Peyer's patch (tissue), 4 donors: ENCODE results near the gene LIF. TPM values are rescaled to one million over a fixed set of nuclear protein-coding genes. Genes with fewer than 3 reads are reported as not detected.
A peak's percentile ranks its signal among the peaks of the same experiment; 100 is the strongest.
"Not testable (repeated sequence)": the region's sequence is repeated elsewhere in the genome, so short reads cannot be mapped to it uniquely, and the experiment has no call there.

Experiments used
- DNase-seq, 3 donors: peaks; one replicate each; pipeline ENCODE4 v3.0.0-alpha.2; 2017 to 2019
- H3K27ac ChIP-seq, 4 donors: fragments of 200-600 bp; sonication (generic); one replicate each; pipeline ENCODE4 v1.5.1; 2016 to 2019
- H3K27me3 ChIP-seq, 2 donors: fragments of 200-600 bp; sonication (generic); one replicate each; pipeline ENCODE4 v1.5.1; 2019
- H3K36me3 ChIP-seq, 3 donors: fragments of 200-600 bp; sonication (generic); one replicate each; pipeline ENCODE4 v1.5.1; 2016 to 2019
- H3K4me1 ChIP-seq, 4 donors: fragments of 200-600 bp; sonication (generic); one replicate each; pipeline ENCODE4 v1.5.1; 2016 to 2019
- H3K4me3 ChIP-seq, 4 donors: fragments of 200-600 bp; sonication (generic); 1 replicate in 3 of 4; 2 replicates in 1 of 4; pipeline ENCODE4 v1.5.1; 2016 to 2019; ENCODE audit warnings: mild to moderate bottlenecking in 1 of 4
- H3K9me3 ChIP-seq, 4 donors: fragments of 200-600 bp; sonication (generic); one replicate each; pipeline ENCODE4 v1.5.1; 2016 to 2019; ENCODE audit warnings: mild to moderate bottlenecking in 1 of 4
- POLR2A ChIP-seq, 2 donors: fragments of 450-650 bp; IDR thresholded peaks; one replicate each; pipeline ENCODE4 v1.5.1; 2017; ENCODE audit warnings: antibody characterized with exemption in 2 of 2, mild to moderate bottlenecking in 2 of 2, moderate library complexity in 2 of 2
- total RNA-seq, 4 donors: library from RNA; depleted of rRNA; stranded (reverse); fragments of >200 nt; gene quantifications; one replicate each; pipeline ENCODE4 v1.1.0, GENCODE V29; 2016
- TF ChIP-seq, protein P1 (sequence below), 6 experiments: fragments of 450-650 bp in 4 of 6; fragments of 200-600 bp in 2 of 6; sonication (generic) in 1 of 6; IDR thresholded peaks; one replicate each; pipeline ENCODE4 v1.5.1; 2017 to 2019; ENCODE audit warnings: antibody characterized with exemption in 6 of 6, mild to moderate bottlenecking in 3 of 6, moderate library complexity in 1 of 6

LIF gene
- total RNA-seq, 4 donors from 2014 or later: 7.4 to 19.3 (median 10.6) TPM

DNA sequence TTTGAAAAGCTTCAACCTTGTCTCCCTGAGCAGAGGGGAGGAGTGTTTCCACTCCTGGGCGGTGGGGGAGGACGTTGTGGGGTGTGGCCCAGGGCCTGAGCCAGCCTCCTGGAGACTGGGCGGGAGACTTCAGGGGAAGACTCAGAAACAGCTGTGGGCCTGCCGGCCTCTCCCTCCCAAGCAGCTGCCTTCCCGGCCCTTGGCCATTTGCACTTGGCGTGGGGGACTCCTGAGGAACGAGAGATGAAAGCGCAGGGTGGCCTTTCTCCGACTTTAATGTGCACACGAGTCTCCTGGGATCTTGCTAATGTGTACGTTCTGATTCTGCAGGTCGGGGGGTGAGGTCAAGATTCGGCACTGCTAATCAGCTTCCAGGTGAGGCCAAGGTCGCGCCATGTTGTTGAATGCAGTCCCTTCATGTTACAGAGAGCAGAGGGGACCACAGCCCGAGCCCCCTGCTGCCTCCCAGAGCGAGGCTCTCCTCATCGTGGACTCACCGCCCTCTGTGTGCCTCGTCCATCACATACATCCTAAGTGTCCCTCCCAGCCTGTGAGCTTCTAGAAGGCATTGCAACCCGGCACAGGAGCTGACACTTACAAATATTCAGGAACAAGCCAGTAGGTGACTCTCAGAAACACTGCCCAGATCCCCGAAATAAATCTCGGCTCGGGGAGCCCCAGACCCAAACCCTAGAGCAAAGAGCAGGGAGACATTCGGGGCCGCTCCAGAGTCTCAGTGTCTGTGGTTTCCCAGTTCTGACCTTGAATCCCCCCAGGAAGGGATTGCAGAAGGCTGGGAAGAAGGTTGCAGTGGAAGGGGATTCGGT is 7.7 kb downstream of the LIF start:
- DNase-seq: peak in 1 of 3 donors; percentile 67
- H3K27me3 ChIP-seq: no peaks in the 10 kb centered on the region
- H3K27ac ChIP-seq: no peak overlapping the region
- H3K4me3 ChIP-seq: no peak overlapping the region
- TF ChIP-seq, protein P1, sequence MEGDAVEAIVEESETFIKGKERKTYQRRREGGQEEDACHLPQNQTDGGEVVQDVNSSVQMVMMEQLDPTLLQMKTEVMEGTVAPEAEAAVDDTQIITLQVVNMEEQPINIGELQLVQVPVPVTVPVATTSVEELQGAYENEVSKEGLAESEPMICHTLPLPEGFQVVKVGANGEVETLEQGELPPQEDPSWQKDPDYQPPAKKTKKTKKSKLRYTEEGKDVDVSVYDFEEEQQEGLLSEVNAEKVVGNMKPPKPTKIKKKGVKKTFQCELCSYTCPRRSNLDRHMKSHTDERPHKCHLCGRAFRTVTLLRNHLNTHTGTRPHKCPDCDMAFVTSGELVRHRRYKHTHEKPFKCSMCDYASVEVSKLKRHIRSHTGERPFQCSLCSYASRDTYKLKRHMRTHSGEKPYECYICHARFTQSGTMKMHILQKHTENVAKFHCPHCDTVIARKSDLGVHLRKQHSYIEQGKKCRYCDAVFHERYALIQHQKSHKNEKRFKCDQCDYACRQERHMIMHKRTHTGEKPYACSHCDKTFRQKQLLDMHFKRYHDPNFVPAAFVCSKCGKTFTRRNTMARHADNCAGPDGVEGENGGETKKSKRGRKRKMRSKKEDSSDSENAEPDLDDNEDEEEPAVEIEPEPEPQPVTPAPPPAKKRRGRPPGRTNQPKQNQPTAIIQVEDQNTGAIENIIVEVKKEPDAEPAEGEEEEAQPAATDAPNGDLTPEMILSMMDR (IDR thresholded peaks at IDR 0.05): no peak
- TF ChIP-seq POLR2A (IDR thresholded peaks at IDR 0.05): no peak
- peaks cover 0 to 7% (median 0%) of the 10 kb centered on the region in 3 donors for H3K36me3 ChIP-seq
- H3K4me1 ChIP-seq: peaks cover 0 to 8% (median 0%) of the 10 kb centered on the region in 4 donors
- no peaks in the 10 kb centered on the region for H3K9me3 ChIP-seq

DNA sequence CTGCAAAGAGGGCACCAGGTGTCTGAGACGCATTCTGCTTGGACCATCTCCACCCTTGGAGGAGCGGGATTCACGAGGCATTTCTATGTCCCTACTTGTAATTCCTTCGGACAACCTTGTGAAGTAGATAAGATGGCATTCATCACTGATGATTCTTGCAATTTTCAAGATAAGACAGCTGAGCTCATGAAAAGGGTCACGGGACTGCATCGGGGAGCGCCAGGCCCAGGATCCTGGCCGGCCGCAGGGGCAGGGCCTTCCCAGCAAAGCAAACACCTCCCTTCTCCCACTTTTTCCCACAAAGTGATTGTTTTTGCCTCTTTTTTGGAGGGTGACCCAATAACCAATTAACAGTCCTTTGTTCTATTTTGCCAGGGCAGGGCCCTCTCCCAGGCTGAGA is 8.4 kb downstream of the LIF start:
- H3K27me3 ChIP-seq: no peaks in the 10 kb centered on the region
- TF ChIP-seq POLR2A (IDR thresholded peaks at IDR 0.05): no peak
- TF ChIP-seq, protein P1 (IDR thresholded peaks at IDR 0.05): no peak
- H3K36me3 ChIP-seq: peaks cover 0 to 7% (median 0%) of the 10 kb centered on the region in 3 donors
- peaks cover 0 to 8% (median 0%) of the 10 kb centered on the region in 4 donors for H3K4me1 ChIP-seq
- no peak for DNase-seq
- no peaks in the 10 kb centered on the region for H3K9me3 ChIP-seq
- H3K27ac ChIP-seq: no peak overlapping the region
- H3K4me3 ChIP-seq: no peak overlapping the region

DNA sequence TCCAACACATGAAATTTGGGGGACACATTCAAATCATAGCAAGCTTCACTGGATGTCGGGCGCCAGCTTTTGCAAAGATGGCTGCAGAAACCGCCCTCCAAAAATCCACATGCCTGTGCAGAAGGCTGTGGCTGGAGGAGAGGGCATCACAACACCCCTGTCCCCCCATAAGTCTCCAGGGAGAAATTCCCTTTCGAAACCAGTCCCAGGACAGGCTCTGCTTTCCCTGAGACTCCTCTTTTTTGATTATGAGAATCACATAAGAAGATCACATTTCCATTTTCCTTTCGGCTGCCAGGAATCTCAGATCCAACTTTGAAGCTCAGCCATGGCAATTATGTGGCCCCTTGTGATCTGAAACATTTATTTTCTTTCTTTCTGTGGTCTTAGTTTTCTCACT is 9.7 kb downstream of the LIF start:
- Histone ChIP-seq H3K27ac (no peak overlapping the region), H3K36me3 (peaks cover 0 to 2% (median 0%) of the 10 kb centered on the region in 3 donors), H3K4me3 (no peak overlapping the region), H3K9me3 (no peaks in the 10 kb centered on the region), H3K4me1 (peaks cover 0 to 8% (median 0%) of the 10 kb centered on the region in 4 donors), H3K27me3 (no peaks in the 10 kb centered on the region)
- DNase-seq: no peak
- no peak for TF ChIP-seq POLR2A (IDR thresholded peaks at IDR 0.05)
- TF ChIP-seq, protein P1 (IDR thresholded peaks at IDR 0.05): no peak

DNA sequence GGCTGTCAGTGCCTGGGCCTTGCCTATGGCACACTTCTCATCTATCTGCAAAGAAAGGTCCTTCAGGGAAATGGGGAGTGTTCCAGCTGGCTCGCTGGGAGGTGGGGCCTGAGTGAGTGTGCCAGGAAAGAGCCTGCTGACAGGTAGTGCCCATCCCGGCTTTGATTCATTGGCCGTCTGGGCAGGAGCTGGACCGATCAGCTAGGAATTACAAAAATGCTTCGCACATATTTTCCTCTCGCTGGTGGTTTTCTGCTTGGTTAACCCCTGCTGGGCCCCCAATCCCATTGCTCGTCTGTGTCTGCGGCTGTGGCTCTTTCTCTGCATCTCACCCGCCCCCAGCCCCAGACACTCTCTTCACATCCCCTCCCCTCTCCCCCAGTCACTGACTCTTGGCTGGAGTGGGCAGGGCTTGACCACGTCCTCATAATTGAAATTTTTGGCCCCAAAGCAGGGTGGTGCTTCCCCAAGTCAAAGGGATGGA is 10.8 kb downstream of the LIF start:
- no peak for DNase-seq
- H3K27me3 ChIP-seq: no peaks in the 10 kb centered on the region
- TF ChIP-seq POLR2A (IDR thresholded peaks at IDR 0.05): no peak
- TF ChIP-seq, protein P1 (IDR thresholded peaks at IDR 0.05): no peak
- no peak overlapping the region for H3K4me3 ChIP-seq
- no peaks in the 10 kb centered on the region for H3K9me3 ChIP-seq
- no peaks in the 10 kb centered on the region for H3K36me3 ChIP-seq
- no peak overlapping the region for H3K27ac ChIP-seq
- peaks cover 0 to 8% (median 0%) of the 10 kb centered on the region in 4 donors for H3K4me1 ChIP-seq

DNA sequence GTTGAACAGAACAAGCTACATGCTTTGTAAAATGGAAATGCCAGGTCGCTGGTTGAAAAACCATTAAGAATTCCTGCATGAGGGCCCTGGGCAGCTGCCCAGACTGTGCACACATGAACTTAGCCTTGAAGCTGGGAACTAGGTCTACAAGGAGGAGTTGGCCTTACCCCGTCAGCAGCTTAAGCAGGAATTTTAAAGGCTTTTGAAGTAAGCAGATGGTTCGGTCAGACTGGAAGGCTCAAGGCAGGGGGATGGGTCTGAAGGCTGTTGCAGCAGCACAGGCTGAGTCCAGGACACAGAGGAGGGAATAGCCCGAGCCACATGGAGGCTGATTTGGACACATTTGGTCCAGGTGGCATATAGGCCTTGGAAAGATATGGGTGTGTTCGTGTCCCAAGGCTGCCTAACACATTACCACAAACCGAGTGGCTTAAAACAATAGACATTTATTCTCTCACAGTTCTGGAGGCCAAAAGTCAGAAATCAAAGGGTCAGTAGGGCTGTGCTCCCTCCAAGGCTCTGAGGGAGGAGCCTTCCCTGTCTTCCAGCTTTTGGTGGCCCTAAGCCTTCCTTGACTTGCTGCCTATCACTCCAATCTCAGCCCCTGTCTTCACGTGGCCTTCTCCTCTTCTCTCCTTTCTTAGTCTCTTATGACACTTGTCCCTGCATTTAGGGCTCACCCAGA is 11.6 kb downstream of the LIF start:
- Histone ChIP-seq H3K4me3 (no peak overlapping the region), H3K27ac (no peak overlapping the region), H3K9me3 (no peaks in the 10 kb centered on the region), H3K4me1 (peaks cover 0 to 8% (median 0%) of the 10 kb centered on the region in 4 donors), H3K36me3 (no peaks in the 10 kb centered on the region), H3K27me3 (no peaks in the 10 kb centered on the region)
- DNase-seq: no peak
- TF ChIP-seq POLR2A (IDR thresholded peaks at IDR 0.05): no peak
- TF ChIP-seq, protein P1 (IDR thresholded peaks at IDR 0.05): no peak

DNA sequence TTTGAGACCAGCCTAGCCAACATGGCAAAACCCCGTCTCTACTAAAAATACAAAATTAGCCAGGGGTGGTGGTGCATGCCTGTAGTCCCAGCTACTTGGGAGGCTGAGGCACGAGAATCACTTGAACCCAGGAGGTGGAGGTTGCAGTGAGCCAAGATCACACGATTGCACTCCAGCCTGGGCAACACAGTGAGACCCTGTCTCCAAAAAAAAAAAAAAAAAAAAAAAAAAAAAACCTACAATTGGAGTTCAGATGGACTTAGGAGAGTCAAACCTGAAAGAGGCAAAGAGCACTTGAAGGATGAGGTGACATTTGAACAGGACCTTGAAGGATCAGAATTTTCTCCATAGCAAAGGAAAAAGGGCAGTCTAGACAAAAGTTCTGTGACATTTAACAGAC is 12.2 kb downstream of the LIF start:
- DNase-seq, H3K27me3 ChIP-seq, H3K4me3 ChIP-seq, H3K36me3 ChIP-seq, H3K27ac ChIP-seq, H3K4me1 ChIP-seq, H3K9me3 ChIP-seq: not testable (repeated sequence)
